ENCODE results near the gene DENND1A. TPM values are rescaled to one million over a fixed set of nuclear protein-coding genes. Genes with fewer than 3 reads are reported as not detected.

The DENND1A gene
- total and polyA plus RNA-seq, 2 donors from 2014 or later, result 16.3 to 19.6 TPM

GRCh38 chr9:123346826-123347225 lies 583.1 kb downstream of the DENND1A start:
- intact Hi-C loops (cut with DNase I), result no loop called here
- H3K27me3 ChIP-seq (ENCODE audit: control insufficient read depth, insufficient read depth, low read length), result no peaks in the 10 kb centered on the region
- H3K9ac ChIP-seq (ENCODE audit: low read length in 3 of 3), result no peak overlapping the region
- FAIRE-seq, result no peak
- H3K36me3 ChIP-seq (ENCODE audit: control insufficient read depth in 2 of 3, insufficient read depth in 3 of 3, low read length in 3 of 3), result no peaks in the 10 kb centered on the region
- H3K27ac ChIP-seq (ENCODE audit: low read depth in 2 of 2, low read length in 2 of 2), result no peak overlapping the region
- no peak for TF ChIP-seq CTCF (IDR thresholded peaks at IDR 0.05; ENCODE audit: borderline replicate concordance, extremely low read depth, insufficient read depth)
- no peaks in the 10 kb centered on the region for H3K9me3 ChIP-seq (ENCODE audit: control insufficient read depth in 2 of 3, insufficient read depth in 1 of 3, low read length in 3 of 3)
- no peak for DNase-seq
- H3K4me3 ChIP-seq (ENCODE audit: low read length in 3 of 3), result no peak overlapping the region
- no peaks in the 10 kb centered on the region for H3K4me1 ChIP-seq (ENCODE audit: control insufficient read depth in 2 of 3, insufficient read depth in 2 of 3, low read depth in 1 of 3, low read length in 3 of 3)

- no peak overlapping the region for H3K27ac ChIP-seq (ENCODE audit: low read depth in 2 of 2, low read length in 2 of 2)
- no peak for FAIRE-seq
- H3K4me1 ChIP-seq (ENCODE audit: control insufficient read depth in 2 of 3, insufficient read depth in 2 of 3, low read depth in 1 of 3, low read length in 3 of 3), result no peaks in the 10 kb centered on the region
- no peaks in the 10 kb centered on the region for H3K9me3 ChIP-seq (ENCODE audit: control insufficient read depth in 2 of 3, insufficient read depth in 1 of 3, low read length in 3 of 3)
- no peak for DNase-seq
- intact Hi-C loops (cut with DNase I), result no loop called here
- no peak overlapping the region for H3K9ac ChIP-seq (ENCODE audit: low read length in 3 of 3)
- no peak overlapping the region for H3K4me3 ChIP-seq (ENCODE audit: low read length in 3 of 3)
- no peaks in the 10 kb centered on the region for H3K27me3 ChIP-seq (ENCODE audit: control insufficient read depth, insufficient read depth, low read length)
- no peak for TF ChIP-seq CTCF (IDR thresholded peaks at IDR 0.05; ENCODE audit: borderline replicate concordance, extremely low read depth, insufficient read depth)
- no peaks in the 10 kb centered on the region for H3K36me3 ChIP-seq (ENCODE audit: control insufficient read depth in 2 of 3, insufficient read depth in 3 of 3, low read length in 3 of 3)
Measured at GRCh38 chr9:123346026-123346425, 583.9 kb downstream of the DENND1A start.

- no peak for DNase-seq
- Histone ChIP-seq H3K27ac (ENCODE audit: low read depth in 2 of 2, low read length in 2 of 2) (no peak overlapping the region), H3K4me3 (ENCODE audit: low read length in 3 of 3) (no peak overlapping the region), H3K4me1 (ENCODE audit: control insufficient read depth in 2 of 3, insufficient read depth in 2 of 3, low read depth in 1 of 3, low read length in 3 of 3) (no peaks in the 10 kb centered on the region), H3K9ac (ENCODE audit: low read length in 3 of 3) (no peak overlapping the region), H3K9me3 (ENCODE audit: control insufficient read depth in 2 of 3, insufficient read depth in 1 of 3, low read length in 3 of 3) (no peaks in the 10 kb centered on the region), H3K27me3 (ENCODE audit: control insufficient read depth, insufficient read depth, low read length) (no peaks in the 10 kb centered on the region), H3K36me3 (ENCODE audit: control insufficient read depth in 2 of 3, insufficient read depth in 3 of 3, low read length in 3 of 3) (no peaks in the 10 kb centered on the region)
- FAIRE-seq, result no peak
- intact Hi-C loops (cut with DNase I), result no loop called here
- no peak for TF ChIP-seq CTCF (IDR thresholded peaks at IDR 0.05; ENCODE audit: borderline replicate concordance, extremely low read depth, insufficient read depth)
Measured at GRCh38 chr9:123345567-123345955, 584.4 kb downstream of the DENND1A start.

Data from kidney (tissue), 14 donors.